ENCODE data around the gene GADL1. TPM values are rescaled to one million over a fixed set of nuclear protein-coding genes. Genes with fewer than 3 reads are reported as not detected.

Gene GADL1
- total RNA-seq, 4 donors from 2014 or later = 0.13 to 0.55 (median 0.42) TPM

- H3K4me1 ChIP-seq = no peaks in the 10 kb centered on the region
- no peak for TF ChIP-seq CTCF (IDR thresholded peaks at IDR 0.05 in 4 of 5, conservative IDR thresholded peaks at IDR 0.05 in 1 of 5)
- TF ChIP-seq POLR2A (IDR thresholded peaks at IDR 0.05) = no peak
- H3K27ac ChIP-seq = no peak overlapping the region
- no peaks in the 10 kb centered on the region for H3K9me3 ChIP-seq
- no peak for ATAC-seq
- intact Hi-C loops (cut with DNase I; ENCODE audit: low total_unique reads) = no loop called here
- no peak overlapping the region for H3K4me3 ChIP-seq
- in situ Hi-C loops (cut with MboI; ENCODE audit: low sequenced_read_pairs in 4 of 4) = no loop called here
- H3K27me3 ChIP-seq = no peaks in the 10 kb centered on the region
- no peak for DNase-seq
- no peaks in the 10 kb centered on the region for H3K36me3 ChIP-seq
These were observed 173.2 kb downstream of the GADL1 start for GRCh38 chr3:30721314-30721634.

- no peak overlapping the region for H3K27ac ChIP-seq
- H3K27me3 ChIP-seq = no peaks in the 10 kb centered on the region
- H3K9me3 ChIP-seq = no peaks in the 10 kb centered on the region
- H3K4me3 ChIP-seq = no peak overlapping the region
- intact Hi-C loops (cut with DNase I; ENCODE audit: low total_unique reads) (no loop called here), in situ Hi-C loops (cut with MboI; ENCODE audit: low sequenced_read_pairs in 4 of 4) (no loop called here)
- H3K4me1 ChIP-seq = no peaks in the 10 kb centered on the region
- no peaks in the 10 kb centered on the region for H3K36me3 ChIP-seq
- DNase-seq (no peak), ATAC-seq (no peak)
- TF ChIP-seq POLR2A (IDR thresholded peaks at IDR 0.05) (no peak), CTCF (IDR thresholded peaks at IDR 0.05 in 4 of 5, conservative IDR thresholded peaks at IDR 0.05 in 1 of 5) (no peak)
These were observed 173.7 kb downstream of the GADL1 start for GRCh38 chr3:30720586-30721313.

GRCh38 chr3:30719536-30719935 lies 174.9 kb downstream of the GADL1 start:
- in situ Hi-C loops (cut with MboI; ENCODE audit: low sequenced_read_pairs in 4 of 4) = no loop called here

GRCh38 chr3:30713885-30714503 lies 180.5 kb downstream of the GADL1 start:
- intact Hi-C loops (cut with DNase I; ENCODE audit: low total_unique reads) (no loop called here), in situ Hi-C loops (cut with MboI; ENCODE audit: low sequenced_read_pairs in 4 of 4) (no loop called here)
- Histone ChIP-seq H3K27me3 (no peaks in the 10 kb centered on the region), H3K9me3 (no peaks in the 10 kb centered on the region), H3K27ac (no peak overlapping the region), H3K4me3 (no peak overlapping the region), H3K4me1 (no peaks in the 10 kb centered on the region), H3K36me3 (no peaks in the 10 kb centered on the region)
- no peak for ATAC-seq
- TF ChIP-seq POLR2A (IDR thresholded peaks at IDR 0.05) = no peak
- no peak for TF ChIP-seq CTCF (IDR thresholded peaks at IDR 0.05 in 4 of 5, conservative IDR thresholded peaks at IDR 0.05 in 1 of 5)
- DNase-seq = no peak

More at GRCh38 chr3:30719536-30719935, 174.9 kb downstream of the GADL1 start:
- DNase-seq = no peak
- TF ChIP-seq POLR2A (IDR thresholded peaks at IDR 0.05) (no peak), CTCF (IDR thresholded peaks at IDR 0.05 in 4 of 5, conservative IDR thresholded peaks at IDR 0.05 in 1 of 5) (no peak)
- H3K9me3 ChIP-seq = no peaks in the 10 kb centered on the region
- no peak overlapping the region for H3K4me3 ChIP-seq
- no peaks in the 10 kb centered on the region for H3K4me1 ChIP-seq
- no peaks in the 10 kb centered on the region for H3K27me3 ChIP-seq
- intact Hi-C loops (cut with DNase I; ENCODE audit: low total_unique reads) = no loop called here
- no peak for ATAC-seq
- no peak overlapping the region for H3K27ac ChIP-seq
- H3K36me3 ChIP-seq = no peaks in the 10 kb centered on the region

Measured in gastrocnemius medialis (tissue), 4 donors.